NCI-H510A (cell line): ENCODE data around the gene SNAI3.
"Not testable (repeated sequence)": the region's sequence is repeated elsewhere in the genome, so short reads cannot be mapped to it uniquely, and the experiment has no call there.

Experiments
- DNase-seq: peaks from one replicate; lab custom pipeline; 2025; lab: John Stamatoyannopoulos, UW

The SNAI3 gene

DNA sequence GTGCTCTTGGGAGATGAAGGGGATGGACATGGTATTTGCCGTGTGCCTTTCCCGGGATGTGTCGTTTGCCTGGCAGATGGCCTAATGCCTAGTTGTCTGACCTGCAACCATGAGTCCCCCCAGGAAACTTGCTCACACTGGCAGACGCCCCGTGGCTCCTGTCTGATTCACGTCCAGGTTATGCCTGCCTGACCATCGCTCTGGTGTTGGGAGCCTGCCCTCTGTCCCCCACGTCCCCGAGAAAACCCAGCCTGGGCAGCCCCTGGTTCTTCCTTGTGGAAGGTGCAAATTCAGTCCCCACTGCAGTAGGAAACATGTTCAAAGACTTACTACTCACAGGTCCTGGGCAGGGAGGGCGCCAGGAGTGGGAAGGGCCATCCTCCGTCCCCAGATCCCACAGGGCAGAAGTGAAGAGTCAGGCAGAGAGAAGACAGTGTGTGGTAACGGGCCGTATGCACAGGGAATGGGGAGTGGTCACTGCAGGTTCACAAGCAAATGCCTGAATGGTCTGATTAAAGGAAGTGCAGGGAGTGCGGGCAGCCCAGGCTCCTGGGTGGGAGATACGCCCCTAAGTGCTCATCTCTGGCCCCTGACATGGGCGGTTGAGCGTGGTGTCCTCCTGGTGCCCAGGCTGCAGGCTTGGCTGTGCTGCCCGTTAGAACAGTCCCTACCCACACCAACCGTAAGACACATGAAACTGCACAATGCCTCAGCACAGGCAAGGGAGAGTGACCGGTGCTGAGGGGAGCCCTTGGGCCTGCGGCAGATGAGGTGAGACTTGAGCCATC is 4.2 kb upstream of the SNAI3 start:
- DNase-seq = no peak

DNA sequence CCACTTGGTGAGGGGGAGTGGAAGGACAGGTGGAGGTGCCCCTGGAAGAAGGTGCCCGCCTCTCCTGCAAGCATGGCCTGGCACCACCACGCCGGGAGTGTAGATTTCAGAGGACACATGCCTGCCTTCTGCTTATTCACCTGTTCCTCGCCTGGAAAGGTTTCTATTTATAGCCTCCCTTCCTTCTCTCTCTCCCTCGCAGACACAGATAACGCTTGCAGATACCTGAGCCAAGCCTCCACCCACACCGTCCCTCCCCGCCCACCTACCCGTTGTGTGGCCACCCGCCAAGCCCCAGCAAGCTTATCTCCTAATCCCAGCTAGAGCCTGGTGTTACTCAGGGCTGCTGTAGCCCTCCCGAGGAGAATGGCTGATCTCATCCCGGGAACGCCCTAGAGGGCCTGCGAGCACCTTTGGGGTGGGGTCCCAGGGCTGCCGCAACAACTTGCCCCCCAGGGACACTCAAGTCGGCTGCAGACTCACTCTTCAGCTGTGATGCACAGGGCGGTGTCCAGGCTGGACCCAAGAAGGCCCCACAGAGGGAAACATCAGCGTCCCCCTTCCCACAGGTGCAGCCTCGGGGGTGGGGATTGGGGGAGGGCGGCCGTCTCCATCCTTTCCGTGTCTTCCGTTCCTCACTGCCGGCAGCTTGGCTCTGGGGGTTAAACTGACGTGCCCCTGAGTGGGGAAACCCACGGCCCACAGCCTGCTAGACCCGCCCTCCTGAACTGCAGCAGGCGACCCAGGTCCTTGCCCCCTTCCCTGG is 1.9 kb upstream of the SNAI3 start:
- DNase-seq = peak; percentile 72

DNA sequence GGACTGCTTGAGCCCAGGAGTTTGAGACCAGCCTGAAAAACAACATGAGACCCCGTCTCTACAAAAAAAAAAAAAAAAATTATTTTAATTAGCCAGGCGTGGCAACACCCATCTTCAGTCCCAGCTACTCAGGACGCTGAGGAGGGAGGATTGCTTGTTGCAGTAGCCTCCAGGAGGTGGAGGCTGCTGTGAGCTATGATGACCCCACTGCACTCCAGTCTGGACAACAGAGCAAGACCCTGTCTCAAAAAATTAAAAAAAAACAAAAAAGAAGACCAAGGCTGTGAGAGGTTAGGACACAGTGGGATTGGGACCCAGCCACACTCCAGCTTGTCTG is 1.3 kb upstream of the SNAI3 start:
- DNase-seq = no peak

DNA sequence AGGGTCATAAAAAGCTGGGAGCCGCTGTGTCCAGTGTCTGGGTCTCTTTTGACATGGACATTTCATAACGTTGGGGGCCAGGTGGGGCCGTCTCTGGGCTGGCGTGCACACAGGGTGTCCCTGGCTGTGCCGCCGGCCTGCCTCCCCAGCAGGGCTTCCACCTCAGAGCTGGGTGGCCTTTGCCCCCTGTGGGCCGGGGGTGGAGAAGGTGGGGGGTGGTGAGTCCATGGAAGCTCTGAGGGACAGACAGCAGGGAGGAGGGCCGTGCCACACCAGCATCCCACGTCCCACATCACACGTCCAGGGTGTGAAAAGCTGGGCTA is 908 bp upstream of the SNAI3 start:
- DNase-seq = no peak

DNA sequence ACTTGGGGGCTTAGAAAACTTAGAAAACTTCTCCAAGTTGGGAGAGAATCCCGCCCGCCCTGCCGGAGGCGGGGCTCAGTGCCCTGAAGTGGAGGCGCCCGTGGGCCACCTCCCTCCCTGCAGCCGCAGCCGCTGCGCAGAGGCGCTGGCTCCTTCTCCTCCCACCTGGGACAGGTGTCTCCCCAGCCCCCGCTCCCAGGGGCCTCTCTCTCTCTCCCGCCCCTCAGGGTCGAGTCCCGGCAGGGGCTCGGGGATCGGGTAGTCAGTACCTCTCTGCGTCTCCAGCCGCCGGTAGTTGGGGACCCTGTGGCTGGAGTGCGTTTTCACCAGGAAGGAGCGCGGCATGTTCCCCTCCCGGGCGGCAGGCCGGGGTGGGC is 257 bp downstream of the SNAI3 start:
- peak; percentile 61 for DNase-seq

DNA sequence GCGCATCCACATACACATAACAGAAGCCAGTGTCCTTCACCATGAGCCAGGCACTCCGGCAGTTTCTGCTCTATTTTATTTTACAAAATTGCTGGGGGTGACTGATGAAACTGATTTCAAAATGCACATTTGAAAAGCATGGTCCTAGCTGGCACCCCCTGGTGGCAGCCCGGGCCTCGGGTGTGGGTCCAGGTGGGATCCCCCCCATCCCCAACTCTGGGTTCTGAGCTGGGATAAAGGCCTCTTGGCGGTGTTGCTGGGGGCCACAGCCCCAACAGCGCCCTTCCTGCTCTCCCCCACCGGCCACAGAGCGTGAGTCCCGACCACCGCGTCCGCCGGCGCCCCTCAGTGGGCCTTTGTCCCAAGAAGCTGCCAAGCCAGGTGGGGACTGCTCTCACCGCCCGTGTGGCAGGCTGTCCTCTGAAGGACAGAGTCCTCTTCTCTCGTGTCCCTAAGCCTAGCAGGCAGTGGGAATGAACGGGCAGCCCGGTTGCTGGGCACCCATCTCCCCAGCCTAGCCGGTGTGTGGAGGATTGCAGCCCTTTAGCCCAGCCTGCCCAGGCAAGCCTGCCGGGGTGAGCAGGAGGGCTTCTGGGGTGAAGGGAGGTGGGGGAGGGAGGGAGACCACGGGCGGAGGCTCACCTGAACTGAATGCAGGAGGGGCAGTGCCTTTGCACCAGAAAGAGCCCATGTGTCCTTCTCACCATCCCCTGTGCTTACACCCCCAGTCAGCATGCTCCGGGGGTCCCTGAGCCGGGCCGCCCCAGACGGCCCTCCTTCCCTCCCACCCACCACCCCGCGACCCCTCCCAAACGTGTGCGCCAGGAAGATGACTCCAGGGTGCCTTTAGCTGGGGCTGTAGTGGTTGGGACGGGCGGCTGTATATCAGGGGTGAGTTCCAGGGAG is 898 bp downstream of the SNAI3 start:
- DNase-seq = no peak

DNA sequence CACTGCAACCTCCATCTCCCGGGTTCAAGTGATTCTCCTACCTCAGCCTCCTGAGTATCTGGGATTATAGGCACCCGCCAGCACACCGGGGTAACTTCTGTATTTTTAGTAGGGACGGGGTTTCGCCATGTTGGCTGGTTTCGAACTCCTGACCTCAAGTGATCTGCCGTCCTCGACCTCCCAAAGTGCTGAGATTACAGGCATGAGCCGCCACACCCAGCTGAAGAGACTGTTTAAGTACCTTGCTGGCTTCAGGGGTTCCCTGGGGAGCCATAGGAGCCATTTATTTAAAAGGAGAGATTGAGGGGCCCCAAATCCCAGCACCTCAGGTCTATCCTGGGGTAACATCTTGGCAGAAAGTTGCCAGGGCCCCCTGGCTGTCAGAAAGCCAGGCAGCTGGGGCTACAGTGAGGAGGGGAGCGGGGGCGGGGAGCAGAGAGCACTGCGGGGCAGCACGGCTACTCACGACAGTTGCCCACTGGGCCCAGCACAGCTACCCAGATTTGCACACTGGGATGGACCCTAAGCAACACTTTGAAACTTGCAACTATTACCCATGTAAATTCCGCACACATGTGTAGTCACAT is 1.6 kb downstream of the SNAI3 start:
- no peak for DNase-seq

DNA sequence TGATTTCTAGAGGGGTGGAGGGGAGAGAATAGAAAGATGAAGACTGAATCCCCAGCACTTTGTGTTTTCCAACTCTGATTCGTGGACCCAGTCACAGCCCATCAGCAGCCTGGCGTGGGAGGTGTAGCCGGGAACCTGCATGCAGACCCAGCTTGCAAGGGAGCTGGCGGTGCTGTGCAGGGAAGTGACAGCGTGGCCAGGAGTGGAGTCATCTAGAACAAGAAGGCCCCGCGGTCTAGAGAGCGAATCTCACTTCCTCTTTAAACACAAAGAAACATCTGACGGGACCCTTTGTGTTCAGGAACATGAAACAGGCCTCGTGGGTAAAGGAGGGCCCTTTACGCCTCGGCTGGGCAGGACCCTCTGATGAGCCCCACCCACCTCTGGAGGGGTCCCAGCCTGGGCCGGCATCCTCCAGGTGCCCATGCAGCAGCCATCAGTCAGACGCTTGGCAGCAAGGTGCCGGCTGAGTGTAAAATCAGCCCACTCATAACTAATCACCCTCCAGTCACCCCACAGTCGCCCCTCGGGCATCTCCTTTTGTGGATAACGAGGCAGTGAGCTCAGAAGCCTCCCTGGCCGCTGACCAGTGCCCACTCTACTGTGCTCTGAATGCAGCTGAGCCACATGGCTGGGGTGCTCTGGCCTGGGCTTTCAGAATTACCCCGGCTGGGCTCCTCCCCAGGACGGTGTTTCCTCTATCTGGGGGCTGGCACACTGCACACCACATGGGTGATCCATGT is 4.4 kb downstream of the SNAI3 start:
- no peak for DNase-seq

DNA sequence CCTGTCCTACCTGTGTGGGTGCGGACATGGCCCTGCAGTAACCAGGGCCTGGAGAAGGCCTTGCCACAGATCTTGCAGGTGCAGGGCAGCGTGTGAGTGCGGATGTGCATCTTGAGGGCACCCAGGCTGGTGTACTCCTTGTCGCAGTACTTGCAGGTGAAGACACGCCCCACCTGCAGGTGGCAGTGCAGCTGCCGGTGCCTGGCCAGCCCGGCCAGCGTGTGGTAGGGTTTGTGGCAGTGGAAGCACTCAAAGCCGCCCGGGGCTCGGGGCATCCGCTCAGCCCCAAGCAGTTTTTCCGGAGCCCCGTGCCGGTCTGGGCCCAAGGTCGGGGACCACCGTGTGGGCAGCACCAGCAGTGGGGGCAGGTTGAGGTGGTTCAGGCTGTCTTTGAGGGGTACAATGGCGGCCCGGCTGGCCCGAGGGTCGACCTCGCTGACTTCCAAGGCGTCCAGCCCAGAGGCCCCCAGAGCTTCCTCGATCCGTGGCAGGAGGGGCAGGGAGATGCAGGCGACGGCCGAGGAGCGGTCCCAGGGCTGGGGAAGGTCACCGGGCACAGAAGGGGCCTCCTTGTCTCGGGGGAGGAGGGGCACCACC is 5.1 kb downstream of the SNAI3 start:
- DNase-seq = no peak

DNA sequence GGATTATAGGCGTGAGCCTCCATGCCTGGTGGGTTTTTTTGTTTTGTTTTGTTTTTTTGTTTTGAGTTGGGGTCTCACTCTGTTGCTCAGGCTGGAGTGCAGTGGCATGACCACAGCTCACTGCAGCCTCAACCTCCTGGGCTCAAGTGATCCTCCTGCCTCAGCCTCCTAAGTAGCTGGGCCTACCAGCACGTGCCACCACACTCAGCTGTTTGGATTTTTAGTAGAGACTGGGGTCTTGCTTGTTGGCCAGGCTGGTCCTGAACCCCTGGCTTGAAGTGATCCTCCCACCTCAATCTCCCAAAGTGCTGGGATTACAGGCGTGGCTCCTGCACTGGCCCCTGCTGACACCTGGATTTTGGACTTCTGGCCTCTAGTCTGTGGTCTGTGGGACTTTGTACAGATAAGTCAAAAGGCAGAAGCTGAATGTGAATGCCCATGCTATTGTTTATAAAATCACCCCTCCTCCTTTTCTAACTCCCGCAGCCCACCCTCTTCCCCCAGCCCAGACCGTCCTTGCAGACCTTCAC is 5.7 kb downstream of the SNAI3 start:
- DNase-seq = no peak

DNA sequence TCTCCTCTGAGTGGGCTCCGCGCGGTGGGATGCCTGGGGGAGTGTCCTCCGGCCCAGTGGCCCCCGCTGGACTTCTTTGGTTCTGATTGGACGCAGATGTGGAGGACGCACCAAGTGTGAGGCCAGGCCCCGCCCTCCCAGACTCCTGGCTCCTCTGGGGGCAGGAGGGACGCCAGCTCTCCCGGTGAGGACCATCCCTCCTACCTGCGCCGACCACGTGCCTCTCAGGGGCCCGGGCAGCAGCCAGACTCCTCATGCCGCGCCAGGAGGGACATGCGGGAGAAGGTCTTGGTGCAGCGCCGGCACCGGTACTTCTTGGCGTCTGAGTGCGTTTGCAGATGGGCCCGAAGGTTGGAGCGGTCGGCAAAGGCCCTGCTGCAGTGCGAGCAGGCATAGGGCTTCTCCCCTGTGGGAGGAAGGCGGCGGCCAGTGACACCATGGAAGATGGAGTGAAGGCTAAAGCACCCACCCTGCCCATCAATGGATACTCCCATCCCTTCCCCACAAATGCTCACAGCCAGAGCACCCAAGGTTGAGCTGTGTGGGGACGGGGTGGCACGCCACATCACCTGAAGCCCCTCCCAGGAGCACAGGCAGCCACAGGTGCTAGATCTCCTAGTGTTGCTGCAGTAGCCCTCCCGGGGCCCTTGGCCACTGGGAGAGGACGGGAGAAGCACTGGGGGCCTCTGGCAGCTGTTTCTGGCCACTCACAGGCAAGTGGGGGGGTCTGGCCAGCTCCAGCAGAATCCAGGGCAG is 7.9 kb downstream of the SNAI3 start:
- no peak for DNase-seq

DNA sequence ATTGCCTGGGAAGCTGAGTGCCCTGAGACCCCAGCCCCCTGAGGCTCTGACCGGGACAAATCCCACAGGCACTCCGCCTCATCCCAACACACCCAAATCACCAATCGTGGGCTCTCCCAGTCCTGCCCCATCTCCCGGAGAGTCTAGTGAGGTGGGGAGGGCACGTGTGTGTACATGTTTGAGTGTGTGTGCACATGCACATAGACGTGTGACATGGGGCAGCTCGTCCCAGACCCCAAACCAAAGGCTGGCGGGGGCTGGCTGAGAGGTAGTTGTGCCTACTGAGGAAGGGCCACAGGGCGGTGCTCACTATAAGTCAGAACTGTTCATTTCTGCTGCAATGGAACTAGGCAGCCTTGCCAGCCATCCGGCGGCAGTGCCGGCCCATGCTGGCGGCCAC is 8.6 kb downstream of the SNAI3 start:
- no peak for DNase-seq

DNA sequence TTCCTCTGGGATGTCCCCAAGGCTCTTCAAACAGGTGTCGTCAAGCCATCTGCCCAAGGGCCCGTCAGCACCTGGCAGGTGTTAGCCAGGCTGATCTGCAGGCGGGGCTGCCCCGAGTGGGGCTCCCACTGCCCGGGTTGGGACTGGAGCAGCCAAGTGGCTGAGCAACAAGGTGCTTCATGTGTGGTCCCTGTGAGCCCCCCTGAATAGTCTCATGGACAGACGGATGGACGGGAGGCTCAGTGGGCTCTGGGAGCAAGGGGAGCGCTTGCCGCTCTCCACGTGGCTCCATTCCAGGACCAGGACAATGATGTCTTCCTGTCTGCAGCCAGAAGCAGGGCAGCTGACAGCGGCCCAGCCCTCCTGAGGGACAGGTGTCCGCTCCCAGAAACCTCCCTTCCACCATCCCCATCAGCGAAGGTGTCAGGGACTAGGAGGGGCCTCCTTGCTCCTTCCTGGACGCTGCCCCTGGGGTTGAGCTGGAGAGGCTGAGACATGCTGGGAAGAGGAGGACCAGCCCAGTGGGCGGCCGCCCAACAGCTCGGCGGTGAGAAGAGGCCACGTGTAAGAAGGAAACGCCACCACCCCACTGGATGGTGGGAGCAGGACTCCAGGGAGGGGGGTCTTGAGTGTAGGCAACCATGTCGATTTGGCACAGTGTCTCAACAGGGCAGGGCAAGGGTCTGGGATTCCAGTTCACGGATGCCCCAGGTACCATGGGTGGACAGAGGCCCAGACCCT is 9.6 kb downstream of the SNAI3 start:
- no peak for DNase-seq

DNA sequence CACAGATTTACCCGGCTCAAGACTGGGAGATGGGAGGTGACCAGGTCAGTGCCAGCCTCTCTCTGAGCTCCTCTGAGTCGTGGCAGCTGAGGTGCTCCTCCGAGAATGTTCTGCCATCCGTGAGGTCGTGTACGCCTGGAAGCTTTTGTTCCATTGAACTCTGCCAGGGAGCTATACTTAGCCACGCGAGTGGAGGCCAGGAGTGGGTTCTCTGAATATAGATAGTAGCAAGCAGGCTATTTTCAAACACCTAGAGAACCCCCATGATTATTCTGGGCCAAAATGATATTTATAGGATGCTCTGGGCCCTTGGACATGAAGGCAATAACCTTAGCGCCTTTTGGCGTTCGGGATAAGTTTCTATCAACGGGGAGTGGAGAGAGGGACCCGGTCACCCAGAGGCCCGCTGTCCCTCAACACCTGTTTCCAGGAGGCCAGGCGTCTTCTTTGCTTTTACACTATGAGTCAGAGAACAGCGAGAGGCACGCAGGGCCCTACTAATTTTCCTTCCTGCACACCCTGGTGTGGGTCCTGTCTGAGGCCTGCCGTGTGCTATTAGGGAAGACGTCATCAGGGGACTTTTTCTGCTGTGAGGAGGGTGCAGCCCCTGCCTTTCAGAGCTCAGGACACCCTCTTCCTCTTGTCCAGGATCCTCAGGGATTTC is 12.5 kb downstream of the SNAI3 start:
- DNase-seq = no peak

DNA sequence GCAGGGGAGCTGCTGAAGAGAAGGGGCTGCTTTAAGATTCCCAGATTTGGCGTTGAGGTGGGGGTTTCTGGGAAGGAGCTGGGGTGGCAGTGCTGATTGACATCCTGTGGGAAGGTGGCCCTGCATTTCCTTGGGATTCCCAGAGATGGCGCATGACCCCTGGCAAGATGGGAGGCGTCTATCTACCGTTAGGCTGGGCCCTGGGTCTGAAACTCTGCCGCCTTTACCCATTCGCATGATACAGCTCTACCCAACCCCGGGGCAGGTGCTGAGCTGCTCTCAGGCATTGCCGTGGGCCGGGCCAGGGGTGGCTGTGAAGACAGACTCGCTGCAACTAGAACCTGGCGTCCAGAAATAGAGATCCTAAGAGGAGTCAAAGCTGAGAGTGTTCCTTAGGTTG is 13.5 kb downstream of the SNAI3 start:
- no peak for DNase-seq

DNA sequence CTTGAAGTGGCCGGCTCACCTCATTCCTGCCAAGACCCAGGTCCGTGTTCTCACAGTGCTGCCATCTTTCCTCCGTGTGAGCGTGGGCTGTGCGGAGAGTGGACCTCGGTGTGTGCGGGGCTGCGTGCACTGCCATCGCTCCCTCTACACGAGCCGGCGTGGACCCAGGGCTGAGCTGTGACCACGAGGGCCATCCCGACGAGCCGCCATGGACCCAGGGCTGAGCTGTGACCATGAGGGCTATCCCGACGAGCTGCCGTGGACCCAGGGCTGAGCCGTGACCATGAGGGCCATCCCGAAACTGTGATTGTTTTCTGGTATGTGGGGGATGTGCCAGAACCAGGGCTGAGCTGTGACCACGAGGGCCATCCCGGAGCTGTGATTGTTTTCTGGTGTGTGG is 14.5 kb downstream of the SNAI3 start:
- DNase-seq = no peak

DNA sequence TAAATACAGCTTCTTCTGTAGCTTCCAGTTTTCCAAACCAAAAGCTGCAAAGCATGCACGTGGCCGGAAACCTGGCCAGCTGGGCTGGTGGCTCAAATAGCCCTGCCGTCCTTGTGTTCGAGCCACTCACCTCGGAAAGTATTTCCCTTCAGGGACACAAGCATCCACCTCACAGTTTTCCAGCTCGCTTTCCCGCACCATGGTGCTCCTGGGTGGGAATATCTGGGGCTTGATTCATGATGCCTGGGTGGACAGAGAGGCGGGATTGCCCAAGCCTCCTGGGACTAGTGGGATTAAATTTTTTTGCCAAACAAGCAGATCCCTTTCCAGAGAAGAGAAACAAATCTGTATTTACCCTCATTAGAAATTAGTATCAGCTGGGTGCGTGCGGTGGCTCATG is 16.3 kb downstream of the SNAI3 start:
- DNase-seq = no peak

DNA sequence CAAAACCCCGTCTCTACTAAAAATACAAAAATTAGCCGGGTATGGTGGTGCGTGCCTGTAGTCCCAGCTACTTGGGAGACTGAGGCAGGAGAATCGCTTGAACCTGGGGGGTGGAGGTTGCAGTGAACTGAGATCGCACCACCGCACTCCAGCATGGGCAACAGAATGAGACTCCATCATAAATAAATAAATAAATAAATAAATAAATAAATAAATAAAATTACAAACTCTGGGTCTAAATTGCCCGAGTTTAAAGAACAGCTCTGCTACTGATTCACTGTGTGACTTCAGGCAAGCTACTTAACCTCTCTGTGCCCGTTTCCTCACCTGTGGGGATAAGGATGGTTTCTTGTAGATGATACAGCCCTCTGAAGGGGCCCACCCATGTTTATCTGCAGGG is 16.8 kb downstream of the SNAI3 start:
- not testable (repeated sequence) for DNase-seq

DNA sequence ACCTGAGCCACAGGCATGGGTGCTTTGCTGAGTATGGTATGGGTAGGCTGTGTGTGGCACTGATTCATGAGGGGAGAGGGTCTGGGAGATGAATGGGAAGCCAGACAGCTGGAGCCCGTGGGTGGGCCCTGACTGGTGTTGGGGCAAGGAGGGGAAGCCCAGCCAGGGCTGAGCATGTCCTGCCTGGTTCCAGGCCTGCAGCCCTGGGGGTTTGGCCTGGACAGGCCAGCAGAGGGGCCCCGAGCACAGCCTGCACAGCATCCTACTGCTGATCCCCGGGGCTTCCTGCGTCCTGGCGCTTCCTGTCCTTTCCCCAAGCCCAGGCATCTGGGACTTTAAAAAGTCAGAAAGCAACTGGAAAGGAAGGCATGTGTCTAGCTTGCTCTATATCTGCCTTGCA is 18.8 kb downstream of the SNAI3 start:
- no peak for DNase-seq
